Stimulated activated CD4-positive, alpha-beta T cell treated with anti-CD3 and anti-CD28 coated beads, Interleukin-12 subunit alpha, Interleukin-12 subunit beta, amount 100 ng/mL, for 4 hours (primary cell): ENCODE measurements around the gene COX14.
"Not testable (repeated sequence)": the region's sequence is repeated elsewhere in the genome, so short reads cannot be mapped to it uniquely, and the experiment has no call there.

Experiments
- DNase-seq: peaks from one replicate; pipeline ENCODE4 v3.0.0-alpha.2; 2020

The COX14 gene

DNA sequence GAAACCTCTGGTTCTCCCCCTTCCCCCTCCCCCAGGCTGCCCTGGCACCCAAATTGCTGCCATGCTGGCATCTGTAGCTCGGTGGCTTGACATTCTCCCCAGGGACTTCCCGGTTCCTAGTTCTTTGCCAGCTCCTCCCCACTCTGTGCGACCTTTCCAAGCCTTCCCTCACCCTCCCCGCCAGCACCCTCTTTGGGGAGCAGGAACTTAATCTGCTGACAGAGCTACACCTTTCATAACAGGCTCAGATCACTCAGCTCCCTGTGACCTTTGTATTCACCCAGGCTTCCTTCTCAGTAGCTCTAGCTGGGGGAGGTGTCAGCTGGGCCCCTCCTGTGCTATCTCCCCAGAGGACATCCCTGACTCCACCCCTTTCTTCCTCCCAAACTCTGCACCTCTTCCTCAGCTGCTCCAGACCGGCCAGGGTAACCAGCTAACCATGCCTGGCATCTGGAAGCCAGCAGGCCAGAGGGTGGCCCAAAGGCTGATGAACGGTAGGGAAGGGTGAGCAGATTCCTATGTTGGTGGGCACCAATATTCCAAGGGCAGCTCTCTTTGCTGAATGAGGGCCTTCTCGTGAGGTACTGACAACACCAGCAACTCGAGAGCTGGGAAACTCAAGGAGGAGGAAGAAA lies 1.8 kb upstream of the COX14 start:
- DNase-seq: no peak

DNA sequence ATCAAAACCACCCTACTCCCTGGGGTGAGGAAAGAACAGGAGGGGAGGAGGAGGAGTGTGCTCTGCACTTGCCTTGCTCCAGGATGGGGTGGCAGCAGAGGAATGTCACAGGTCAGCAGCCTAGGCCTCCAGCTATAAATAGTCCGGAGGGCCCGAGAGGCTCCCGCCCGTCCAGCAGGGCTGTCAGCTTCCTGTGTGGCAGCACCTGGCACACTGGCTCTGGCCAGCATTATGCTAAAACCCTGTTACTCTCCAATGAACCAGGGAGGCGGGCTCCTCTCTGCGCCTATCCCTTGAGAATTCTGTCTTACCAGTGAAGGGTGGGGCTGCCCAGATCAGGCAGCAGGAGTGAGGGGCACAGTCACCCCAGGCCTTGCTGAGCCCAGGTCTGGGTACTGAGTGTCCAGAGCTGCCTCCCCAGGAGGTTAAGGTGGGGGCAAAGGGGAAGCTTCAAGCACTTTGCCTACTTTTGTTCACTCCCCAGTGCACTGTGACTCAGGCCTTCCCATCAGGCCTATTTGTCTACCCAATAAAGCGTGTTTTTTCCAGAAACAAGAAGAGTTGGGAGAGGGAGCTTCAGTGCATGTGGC lies 1.2 kb upstream of the COX14 start:
- DNase-seq: no peak

DNA sequence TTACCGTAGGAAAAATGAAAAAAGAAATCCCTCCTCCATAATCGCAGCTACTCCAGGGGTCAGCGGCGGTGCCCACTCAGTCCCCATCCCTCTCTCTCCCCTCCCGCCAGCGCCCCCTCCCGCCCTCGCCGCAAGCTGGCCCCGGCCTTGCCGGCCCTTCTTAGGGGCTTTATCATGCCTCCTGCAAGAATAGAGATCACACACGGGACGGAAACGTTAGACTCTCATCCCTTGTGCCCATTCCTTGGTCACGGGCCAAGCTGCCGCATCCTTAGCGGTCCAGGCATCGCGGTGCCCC lies 692 bp upstream of the COX14 start:
- DNase-seq: no peak

DNA sequence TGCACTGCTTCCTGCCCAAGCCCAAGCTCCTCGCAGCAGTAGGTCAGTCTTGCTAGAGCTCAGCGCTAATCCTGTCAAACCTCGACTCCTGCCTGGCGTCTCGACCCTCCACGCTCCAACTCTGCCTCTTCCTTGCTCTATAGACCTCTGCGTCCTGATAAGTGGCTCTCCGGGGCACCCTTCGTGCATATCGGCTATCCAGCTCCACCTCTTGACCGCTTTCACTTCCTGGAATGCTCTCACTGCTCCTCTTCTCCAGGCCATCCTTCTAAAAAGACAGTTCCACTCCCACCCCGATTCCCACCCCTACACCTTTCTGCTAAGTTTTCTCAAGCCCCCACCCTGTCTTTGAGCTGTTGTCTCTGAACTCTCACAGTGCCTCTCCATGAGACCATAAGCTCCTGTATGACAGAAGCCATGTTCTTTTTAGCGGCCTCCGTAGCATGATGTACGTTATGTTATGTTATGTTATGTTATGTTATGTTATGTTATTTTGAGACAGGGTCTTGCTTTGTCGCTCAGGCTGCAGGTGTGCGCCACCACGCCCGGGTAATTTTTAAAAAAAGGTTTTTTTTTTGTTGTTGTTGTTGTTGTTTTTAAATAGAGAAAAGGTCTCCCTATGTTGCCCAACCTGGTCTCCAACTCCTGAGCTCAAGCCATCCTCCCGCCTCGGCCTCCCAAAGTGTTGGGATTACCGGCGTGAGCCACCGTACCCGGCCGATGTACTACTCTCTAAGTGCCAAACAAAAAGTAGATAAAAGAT lies 601 bp downstream of the COX14 start:
- no peak for DNase-seq

DNA sequence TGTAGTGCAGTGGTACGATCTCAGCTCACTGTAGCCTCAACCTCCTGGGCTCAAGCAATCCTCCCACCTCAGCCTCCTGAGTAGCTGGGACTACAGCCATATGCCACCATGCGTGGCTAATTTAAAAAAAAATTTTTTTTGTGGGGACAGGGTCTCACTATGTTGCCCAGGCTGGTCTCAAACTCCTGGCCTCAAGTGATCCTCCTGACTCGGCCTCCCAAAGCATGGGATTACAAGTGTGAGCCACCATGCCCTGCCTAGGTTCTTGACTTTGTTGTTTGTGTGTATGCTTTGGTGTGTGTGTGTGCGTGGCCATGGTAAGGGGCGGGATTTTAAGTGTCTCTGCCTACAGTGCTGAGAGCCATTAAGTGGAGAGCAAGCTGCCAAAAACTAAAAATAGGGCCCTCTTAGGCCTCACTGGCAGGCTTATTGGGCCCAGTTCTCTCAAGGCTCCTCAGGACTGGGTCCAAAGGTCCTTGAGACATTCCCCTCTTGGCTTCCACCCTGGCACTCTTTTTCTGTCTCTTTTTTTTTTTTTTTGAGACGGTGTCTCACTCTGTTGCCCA lies 5.1 kb downstream of the COX14 start:
- no peak for DNase-seq

DNA sequence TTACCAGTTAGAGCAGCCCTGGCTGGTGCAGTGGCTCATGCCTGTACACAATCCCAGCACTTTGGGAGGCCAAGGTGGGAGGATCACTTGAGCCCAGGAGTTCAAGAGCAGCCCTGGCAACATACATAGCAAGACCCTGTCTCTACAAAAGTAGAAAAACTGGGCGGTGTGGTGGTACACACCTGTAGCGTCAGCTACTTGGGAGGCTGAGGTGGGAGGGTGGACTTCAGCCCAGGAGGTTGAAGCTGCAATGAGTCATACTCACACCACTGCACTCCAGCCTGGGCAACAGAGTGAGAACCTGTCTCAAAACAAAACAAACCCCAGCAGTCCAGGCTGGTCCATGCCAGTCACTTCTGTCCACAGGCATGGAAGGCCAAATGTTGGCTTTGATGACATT lies 7.4 kb downstream of the COX14 start:
- no peak for DNase-seq

DNA sequence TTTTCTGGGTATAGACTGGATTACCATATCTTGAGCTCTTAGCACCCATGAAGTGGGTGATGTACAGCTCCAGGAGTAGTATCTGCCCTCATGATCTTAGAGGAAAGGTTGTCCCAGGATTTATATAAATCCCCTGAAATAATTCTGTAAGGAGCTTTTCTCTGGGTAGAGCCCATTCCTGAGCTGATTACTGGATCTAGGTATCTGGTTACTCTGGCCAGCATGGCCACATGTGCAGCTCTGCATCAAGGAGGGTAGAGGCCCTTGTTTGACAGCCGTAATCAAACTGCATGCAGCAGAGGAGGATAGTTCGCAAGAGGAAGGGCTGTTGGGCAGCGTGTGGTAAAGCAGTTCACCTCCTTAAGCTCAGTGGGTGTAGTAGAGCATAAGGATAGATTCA lies 8.5 kb downstream of the COX14 start:
- no peak for DNase-seq

DNA sequence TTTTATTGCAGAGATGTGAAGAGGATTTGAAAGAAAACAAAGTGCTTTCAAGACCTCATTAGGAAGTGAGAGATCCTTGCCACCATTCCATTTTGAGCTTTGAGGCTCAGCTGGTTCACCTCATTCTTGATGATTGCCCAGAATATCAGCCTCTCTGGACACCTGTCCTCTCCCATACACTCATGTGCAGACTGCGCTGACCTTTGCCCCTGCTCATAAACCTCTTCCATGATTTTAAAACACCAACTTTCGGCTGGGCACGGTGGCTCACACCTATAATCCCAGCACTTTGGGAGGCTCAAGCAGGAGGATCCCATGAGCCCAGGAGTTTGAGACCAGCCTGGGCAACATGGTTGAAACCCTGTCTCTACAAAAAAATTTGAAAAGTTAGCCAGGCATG lies 8.9 kb downstream of the COX14 start:
- DNase-seq: no peak

DNA sequence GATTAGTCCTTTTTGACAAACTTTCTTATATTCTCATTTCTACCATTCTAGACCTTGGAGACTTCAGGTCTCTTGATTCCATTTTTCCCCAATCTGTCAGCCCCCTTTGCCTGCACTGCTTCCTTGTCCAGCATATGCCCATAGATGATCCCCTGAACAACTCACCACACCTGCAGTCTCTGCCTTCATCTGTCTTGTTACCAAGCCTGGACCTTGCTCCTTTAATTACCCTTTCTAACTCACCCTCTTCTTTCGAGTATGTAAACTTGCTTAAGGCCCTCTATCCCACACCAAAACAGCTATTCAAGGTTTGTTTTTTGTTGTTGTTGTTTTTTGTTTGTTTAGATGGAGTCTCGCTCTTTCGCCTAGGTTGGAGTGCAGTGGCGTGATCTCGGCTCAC lies 9.6 kb downstream of the COX14 start:
- no peak for DNase-seq

DNA sequence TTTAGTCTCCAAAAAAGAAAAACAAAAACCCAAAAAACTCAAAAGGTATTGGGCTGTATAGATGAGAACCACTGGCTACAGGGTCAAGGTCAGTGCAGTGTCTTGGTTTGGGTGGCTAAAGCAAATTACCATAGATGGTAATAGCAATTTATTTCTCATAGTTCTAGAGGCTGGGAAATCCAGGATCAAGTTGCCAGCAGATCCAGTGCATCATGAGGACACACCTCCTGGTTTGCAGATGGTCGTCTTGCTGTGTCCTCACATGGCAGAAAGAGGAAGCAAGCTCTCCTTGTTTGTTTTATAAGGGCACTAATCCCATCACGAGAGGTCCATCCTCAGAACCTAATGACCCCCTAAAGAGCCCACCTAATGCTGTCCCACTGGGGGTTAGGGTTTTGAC lies 11.2 kb downstream of the COX14 start:
- no peak for DNase-seq

DNA sequence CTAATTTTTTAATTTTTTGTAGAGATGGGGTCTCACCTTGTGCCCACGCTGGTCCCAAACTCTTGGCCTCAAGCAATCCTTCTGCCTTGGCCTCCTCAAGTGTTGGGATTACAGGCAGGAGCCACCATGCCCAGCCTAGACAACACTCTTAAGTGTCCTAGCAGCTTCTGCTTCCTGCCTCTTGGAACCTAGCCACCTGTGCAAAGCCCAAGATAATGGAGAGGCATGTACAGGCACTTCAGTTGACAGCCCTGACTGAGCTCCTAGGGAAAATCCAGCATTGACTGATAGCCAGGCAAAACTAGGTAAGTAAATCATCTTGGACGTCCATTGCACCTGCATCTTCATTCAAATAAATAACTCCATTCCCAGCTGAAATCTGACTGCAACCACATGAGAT lies 15.5 kb downstream of the COX14 start:
- no peak for DNase-seq

DNA sequence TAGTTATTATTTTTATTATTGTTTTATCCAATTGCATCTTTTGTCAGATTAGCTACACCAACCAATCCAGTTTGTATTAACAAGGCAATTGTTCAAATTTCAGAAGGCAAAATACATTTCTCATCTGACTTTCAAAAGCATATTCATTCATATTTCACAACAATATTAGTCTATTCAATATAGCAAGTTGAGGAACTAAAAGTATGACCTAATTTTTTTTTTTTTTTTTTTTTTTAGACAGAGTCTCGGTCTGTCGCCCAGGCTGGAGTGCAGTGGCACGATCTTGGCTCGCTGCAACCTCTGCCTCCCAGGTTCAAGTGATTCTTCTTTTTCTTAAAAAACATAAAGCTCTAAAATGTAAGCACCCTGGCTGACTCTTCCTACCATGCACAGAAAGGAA lies 17.3 kb downstream of the COX14 start:
- DNase-seq: no peak

DNA sequence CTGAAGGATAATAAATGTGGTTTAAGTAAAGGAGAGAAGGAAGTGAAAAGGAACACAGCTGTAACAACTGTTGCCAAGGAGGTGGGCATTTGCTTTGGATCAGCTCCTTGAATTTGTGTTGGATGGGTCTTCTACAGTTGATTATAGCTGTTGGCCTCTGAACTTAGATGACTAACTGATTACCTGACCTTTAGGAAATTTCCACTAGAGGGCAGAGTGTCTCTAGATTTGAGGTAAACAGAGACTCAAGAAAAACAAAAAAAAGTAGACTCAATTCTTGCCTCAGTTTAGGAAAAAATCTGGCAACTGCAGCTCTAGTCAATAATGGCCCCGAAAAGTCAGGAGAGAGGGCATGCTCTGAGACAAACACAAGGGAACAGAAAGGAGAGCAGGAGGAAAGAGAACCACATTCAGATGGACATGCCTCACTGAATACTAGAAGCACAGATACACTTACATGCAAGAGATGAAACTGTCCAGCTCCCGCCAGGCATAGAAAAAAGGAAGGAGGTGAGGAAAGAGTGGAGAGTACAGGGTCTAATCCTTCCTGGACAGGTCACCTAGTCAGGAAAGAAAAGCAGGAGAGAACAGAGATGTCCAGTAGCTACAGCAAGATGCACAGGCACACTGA lies 20.6 kb downstream of the COX14 start:
- no peak for DNase-seq

DNA sequence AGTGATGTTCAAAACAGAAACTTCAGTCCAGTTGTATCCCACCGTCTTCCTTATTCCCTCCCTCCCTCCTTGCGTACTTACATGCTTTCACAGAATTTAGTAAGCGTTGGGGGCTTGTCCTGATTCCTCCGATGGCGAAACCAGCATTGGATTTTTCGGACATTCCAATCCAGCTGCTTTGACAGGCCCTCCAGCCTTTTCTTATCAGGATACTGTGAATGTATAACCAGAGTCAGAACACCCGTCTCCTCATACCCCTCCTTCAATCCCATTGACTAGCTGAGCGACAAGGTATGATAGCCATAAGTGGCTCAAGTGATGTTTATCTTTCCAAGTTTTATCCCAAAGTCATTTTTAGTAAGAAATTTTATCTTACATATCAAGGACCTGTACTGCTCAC lies 31.0 kb downstream of the COX14 start:
- DNase-seq: no peak

DNA sequence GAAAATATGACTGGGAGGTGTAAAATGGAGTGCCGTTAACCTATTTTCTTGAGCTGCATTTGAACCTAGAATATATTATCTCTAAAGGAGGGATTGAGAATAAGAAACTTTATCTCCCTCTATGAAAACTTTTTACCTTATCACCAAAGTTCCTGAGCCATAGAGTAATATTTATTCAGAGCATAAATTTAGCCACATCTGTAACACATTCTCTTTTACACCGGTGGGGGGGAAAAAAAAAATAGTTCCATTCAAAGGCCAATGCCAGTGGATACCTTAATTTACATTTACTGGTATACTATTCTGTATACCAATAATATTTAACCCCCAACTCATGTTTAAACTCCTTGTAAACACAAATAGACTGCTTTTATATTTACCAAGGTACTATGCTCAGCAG lies 33.4 kb downstream of the COX14 start:
- DNase-seq: no peak

DNA sequence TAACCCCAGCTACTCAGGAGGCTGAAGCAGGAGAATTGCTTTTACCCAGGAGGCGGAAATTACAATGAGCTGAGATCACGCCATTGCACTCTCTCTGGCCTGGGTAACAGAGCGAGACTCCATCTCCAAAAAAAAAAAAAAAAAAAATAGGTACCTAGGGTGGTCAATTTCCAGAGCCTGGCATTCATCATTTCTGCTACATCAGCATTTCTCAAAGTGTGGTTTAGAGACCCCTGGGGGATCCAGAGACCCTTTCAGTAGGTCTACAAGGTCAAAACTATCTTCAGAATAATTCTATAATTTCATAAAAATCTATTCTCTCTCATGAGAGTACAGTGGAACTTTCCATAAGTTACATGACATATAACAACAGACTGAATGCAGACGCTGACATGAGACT lies 35.2 kb downstream of the COX14 start:
- no peak for DNase-seq

DNA sequence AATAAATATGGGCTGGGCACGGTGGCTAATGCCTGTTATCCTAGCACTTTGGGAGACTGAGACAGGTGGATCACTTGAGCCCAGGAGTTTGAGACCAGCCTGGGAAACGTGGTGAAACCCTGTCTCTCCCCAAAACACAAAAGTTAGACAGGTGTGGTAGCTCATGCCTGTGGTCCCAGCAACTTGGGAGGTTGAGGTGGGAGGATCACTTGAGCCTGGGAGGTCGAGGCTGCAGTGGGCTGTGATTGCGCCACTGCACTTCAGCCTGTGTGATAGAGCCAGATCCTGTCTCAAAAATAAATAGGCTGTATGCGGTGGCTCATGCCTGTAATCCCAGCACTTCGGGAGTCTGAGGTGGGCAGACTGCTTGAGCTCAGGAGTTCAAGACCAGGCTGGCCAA lies 36.0 kb downstream of the COX14 start:
- not testable (repeated sequence) for DNase-seq

DNA sequence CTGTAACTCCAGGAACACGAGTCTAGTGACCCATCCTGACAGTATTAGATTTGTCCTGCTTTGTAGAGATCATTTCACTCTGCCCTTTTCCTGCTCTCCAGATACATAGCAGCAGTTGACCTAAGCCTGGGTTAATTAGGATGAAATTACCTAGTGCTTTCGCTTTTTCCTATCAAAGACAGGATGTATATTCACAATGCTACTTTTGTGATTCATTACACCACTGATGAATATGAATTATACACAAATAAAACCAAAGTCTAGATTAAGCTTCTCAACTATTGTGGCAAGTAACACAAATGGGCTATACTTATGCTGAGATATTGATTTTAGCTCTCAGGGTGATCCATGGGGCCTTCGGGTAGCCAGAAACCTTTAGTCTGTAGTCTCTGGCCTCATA lies 37.3 kb downstream of the COX14 start:
- DNase-seq: no peak

DNA sequence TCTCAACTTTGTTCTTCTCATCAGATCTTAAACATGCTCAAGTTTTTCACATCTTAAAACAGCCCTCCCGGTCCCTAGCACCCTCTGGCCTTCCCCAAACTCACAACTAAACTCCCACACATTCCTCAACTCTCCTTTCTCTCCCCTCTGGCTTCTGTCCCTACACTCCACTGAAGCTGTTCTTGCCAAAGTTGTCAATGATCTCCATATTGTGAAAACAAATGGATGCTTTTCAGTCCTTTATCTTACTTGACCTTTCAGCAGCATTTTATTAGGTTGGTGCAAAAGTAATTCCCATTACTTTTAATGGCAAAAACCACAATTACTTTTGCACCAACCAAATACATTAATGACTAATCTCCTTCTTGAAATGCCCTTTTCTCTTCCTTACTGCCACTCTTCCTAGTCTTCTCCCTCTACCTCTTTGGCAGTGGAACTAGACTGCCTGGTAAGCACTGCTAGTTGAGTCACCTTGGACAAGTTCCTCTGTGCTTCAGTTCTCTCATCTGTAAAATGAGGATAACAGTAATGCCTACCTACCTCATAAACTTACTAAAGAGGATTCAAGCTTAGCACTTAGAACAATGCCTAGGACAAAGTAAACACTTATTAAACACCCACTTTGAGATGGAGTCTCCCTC lies 39.1 kb downstream of the COX14 start:
- DNase-seq: no peak

DNA sequence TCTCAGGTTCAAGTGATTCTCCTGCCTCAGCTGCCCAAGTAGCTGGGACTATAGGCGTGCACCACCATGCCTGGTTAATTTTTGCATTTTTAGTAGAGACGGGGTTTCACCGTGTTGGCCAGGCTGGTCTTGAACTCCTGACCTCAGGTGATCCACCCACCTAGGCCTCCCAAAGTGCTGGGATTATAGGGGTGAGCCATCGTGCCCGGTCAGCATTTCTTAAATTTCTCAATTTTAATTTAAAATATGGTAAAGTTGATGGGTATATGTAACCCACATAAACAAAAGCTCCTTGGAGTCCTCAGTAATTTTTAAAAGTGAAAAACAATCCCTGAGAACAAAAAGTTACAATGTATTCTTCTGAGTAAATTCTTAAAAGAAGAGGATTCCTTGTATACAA lies 42.9 kb downstream of the COX14 start:
- DNase-seq: not testable (repeated sequence)

DNA sequence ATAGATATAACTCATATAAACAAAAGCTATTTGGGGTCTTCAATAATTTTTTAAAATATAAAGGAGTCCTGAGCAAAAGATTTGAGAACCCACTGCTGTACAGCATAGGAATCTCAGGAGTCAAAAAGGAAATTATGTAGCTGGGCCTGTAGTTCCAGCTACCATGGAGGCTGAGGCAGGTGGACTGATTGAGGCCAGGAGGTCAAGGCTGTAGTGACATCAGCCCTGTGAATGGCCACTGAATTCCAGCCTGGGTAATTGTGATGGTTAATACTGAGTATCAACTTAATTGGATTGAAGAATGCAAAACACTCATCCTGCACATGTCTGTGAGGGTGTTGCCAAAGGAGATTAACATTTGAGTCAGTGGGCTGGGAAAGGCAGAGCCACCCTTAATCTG lies 44.6 kb downstream of the COX14 start:
- no peak for DNase-seq

DNA sequence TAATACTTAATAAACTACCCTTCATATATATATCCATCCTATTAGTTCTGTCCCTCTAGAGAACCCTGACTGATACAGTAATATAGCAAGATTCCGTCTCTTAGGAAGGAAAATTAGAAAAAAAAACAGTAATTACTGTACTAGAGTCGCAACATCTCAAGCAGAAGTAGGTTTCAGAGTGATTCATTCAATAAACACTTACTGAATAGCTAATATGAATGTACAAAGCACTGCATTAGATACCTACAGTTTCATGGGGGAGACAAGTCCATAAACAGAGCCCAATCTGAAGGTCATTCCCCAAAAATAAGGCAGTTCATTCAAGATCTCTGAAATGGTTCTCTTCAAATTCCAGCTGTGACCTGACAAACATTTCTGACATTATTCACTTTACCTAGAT lies 45.2 kb downstream of the COX14 start:
- no peak for DNase-seq

DNA sequence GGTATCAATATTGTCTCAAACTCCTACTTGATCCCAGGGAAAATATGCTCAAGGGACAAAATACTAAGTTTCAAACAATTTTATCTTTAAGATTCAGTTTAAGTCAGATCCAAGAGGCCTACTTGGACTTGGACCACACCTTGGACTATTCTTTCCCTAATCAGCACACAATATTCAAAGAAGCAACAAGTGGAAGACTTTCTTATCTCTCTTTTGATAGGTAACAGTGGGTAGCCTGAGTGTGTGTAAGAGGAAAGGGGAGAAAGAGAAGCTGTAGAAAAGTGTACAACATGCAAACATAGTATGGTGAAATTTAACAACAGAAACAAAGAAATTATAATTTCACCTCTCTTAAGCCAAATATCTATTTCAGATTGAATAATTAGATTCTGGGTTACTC lies 48.6 kb downstream of the COX14 start:
- DNase-seq: no peak

DNA sequence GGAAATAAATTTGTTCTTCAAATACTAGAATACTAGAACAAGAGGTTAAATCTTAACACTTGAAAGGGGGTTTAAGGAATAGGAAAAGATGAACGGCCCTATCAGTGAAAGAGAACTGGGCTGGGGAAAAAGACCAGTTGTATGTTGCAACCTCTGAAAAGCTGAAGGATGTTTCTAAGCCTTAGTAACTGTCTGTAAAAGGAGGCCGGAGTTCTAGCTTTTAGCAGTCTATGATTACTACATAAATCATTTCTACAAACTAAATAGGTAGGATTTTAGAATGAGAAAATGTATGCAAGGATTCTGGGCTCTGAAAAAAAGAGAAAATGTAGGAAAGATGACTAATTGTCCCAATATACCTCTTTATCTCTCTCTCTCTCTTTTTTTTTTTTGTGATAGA lies 50.2 kb downstream of the COX14 start:
- DNase-seq: no peak
